NB4 (cell line): Measurements from ENCODE around the gene TSPAN8.

Source experiments
- DNase-seq: peaks from one replicate; pipeline ENCODE4 v3.0.0; 2010; ENCODE audit warnings: low read depth
- H3K4me3 ChIP-seq: one replicate; pipeline ENCODE4 v1.5.1; 2011; ENCODE audit warnings: mild to moderate bottlenecking, low read depth, low read length, moderate library complexity
- CTCF ChIP-seq: IDR thresholded peaks from one replicate; pipeline ENCODE4 v1.5.1; 2012; ENCODE audit warnings: low read depth, low read length
- MAX ChIP-seq: IDR thresholded peaks from 2 replicates; pipeline ENCODE4 v1.6.1; 2011; ENCODE audit warnings: low read depth, low read length
- MYC ChIP-seq: IDR thresholded peaks from 2 replicates; pipeline ENCODE4 v1.6.1; 2011; ENCODE audit warnings: low read depth, low read length
- POLR2A ChIP-seq: IDR thresholded peaks from 2 replicates; pipeline ENCODE4 v1.6.1; 2011; ENCODE audit warnings: mild to moderate bottlenecking; ENCODE audit not compliant: insufficient read length; ENCODE audit errors: extremely low read depth

TSPAN8 gene

DNA sequence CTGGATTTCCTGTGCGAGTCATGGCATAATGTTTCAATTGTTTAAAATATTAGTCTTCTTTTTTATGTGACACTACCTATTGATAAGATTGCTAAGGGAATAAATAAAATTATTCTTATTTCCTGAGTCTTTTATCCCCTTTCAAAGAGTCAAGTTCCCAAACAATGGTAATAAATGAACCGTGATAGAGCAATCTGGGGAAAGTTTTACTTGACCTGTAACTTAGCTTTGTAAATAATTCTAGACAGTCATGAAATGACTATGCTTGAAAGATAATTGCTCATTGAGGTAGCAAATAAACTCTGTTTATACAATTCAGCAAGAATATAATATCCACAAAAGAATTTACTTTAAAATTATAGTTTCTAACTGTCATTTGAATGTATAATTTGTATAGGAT, 82.1 kb downstream of the TSPAN8 start:
- no peak for DNase-seq
- TF ChIP-seq MYC, result no peak
- no peak for TF ChIP-seq CTCF
- TF ChIP-seq MAX, result no peak
- TF ChIP-seq POLR2A, result no peak
- no peak overlapping the region for H3K4me3 ChIP-seq
